HUES6 (cell line): ENCODE measurements around the gene CRACDL.

ENCODE experiments used
- H3K27ac ChIP-seq: 2 replicates; pipeline ENCODE4 v1.7.0; 2013; ENCODE audit warnings: low read depth, mild to moderate bottlenecking, low read length, inconsistent platforms
- H3K27me3 ChIP-seq: 2 replicates; pipeline ENCODE4 v1.6.1; 2013; ENCODE audit warnings: low read length; ENCODE audit not compliant: control insufficient read depth, insufficient read depth
- H3K36me3 ChIP-seq: 2 replicates; pipeline ENCODE4 v1.6.1; 2013; ENCODE audit warnings: low read length; ENCODE audit not compliant: control insufficient read depth, insufficient read depth
- H3K4me1 ChIP-seq: 2 replicates; pipeline ENCODE4 v1.6.1; 2013; ENCODE audit warnings: low read length; ENCODE audit not compliant: control insufficient read depth, insufficient read depth
- H3K4me3 ChIP-seq: 2 replicates; pipeline ENCODE4 v1.5.1; 2013; ENCODE audit warnings: low read depth, low read length
- H3K9ac ChIP-seq: one replicate; pipeline ENCODE4 v1.6.1; 2013; ENCODE audit warnings: mild to moderate bottlenecking, low read length
- H3K9me3 ChIP-seq: 2 replicates; pipeline ENCODE4 v1.6.1; 2013; ENCODE audit warnings: low read depth, low read length; ENCODE audit not compliant: control insufficient read depth, insufficient read depth

CRACDL gene

GRCh38 chr2:98819231-98819766, 116.7 kb downstream of the CRACDL start:
- Histone ChIP-seq H3K27me3 (peaks cover 41% of the 10 kb centered on the region), H3K27ac (no peak overlapping the region), H3K4me3 (no peak overlapping the region), H3K36me3 (no peaks in the 10 kb centered on the region), H3K9ac (no peak overlapping the region), H3K9me3 (peaks cover 2% of the 10 kb centered on the region; the same call in 1 of the 2 replicates), H3K4me1 (no peaks in the 10 kb centered on the region)

GRCh38 chr2:98818164-98818563, 117.9 kb downstream of the CRACDL start:
- Histone ChIP-seq H3K4me3 (no peak overlapping the region), H3K27me3 (peaks cover 31% of the 10 kb centered on the region), H3K9me3 (peaks cover 2% of the 10 kb centered on the region; the same call in 1 of the 2 replicates), H3K27ac (no peak overlapping the region), H3K9ac (no peak overlapping the region), H3K36me3 (no peaks in the 10 kb centered on the region), H3K4me1 (no peaks in the 10 kb centered on the region)

GRCh38 chr2:98816281-98816680, 119.7 kb downstream of the CRACDL start:
- no peaks in the 10 kb centered on the region for H3K9me3 ChIP-seq
- H3K27ac ChIP-seq: no peak overlapping the region
- H3K27me3 ChIP-seq: peaks cover 12% of the 10 kb centered on the region
- H3K36me3 ChIP-seq: no peaks in the 10 kb centered on the region
- H3K4me1 ChIP-seq: no peaks in the 10 kb centered on the region
- H3K9ac ChIP-seq: no peak overlapping the region
- H3K4me3 ChIP-seq: no peak overlapping the region

DNA sequence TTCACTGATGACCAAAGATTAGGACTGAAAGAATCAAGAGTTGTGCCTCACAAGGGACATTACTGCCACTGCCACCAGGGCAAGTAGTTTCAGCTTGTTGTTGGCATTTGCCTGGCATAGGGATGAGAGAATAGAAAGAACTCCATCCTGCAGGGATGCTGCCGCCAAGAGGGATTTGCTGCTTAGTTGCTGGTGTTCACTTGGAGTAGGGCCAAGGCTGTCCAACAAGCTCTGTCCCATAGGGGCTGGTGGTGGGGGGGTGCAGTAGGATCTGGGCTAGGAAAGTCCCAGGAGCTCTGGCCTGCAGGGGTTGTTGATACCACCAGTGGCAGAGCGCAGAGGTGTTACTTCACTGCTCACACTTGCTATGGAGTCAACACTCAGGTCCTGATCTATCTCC, 120.2 kb downstream of the CRACDL start:
- Histone ChIP-seq H3K9ac (no peak overlapping the region), H3K4me3 (no peak overlapping the region), H3K9me3 (no peaks in the 10 kb centered on the region), H3K27me3 (peaks cover 7% of the 10 kb centered on the region), H3K36me3 (no peaks in the 10 kb centered on the region), H3K4me1 (no peaks in the 10 kb centered on the region), H3K27ac (no peak overlapping the region)

DNA sequence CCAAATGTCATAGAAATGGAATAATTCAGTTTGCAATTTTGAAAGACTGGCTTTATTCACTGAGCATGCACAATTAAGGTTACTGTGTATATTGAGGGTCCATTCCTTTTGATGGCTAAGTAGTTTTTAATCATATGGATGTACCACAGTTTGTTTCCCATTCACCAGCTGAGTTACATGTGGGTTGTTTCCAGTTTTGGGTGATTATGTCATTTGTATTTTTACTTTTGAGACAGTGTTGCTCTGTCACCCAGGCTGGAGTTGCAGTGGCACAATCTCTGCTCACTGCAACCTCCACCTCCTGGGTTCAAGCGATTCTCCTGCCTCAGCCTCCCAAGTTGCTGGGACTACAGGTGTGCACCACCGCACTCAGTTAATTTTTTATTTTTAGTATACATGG, 124.3 kb downstream of the CRACDL start:
- Histone ChIP-seq H3K9me3 (no peaks in the 10 kb centered on the region), H3K9ac (no peak overlapping the region), H3K4me3 (no peak overlapping the region), H3K36me3 (no peaks in the 10 kb centered on the region), H3K27me3 (peaks cover 3% of the 10 kb centered on the region; the same call in 1 of the 2 replicates), H3K27ac (no peak overlapping the region), H3K4me1 (no peaks in the 10 kb centered on the region)

DNA sequence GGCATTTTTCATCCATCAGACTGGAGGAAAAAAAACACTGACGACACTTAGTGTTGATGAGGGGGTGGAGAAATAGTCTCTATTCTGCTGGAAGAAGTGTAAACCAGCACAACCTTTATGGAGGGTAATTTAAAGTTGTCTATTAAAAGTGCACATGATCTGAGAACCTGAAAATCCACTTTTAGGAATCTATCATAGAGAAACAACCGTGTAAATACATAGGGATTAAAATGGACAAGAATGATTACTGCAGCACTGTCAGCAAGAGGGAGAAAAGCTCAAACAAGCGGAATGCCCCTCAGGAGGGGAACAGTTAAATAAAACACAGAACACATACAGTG, 125.5 kb downstream of the CRACDL start:
- Histone ChIP-seq H3K36me3 (no peaks in the 10 kb centered on the region), H3K4me3 (no peak overlapping the region), H3K27me3 (peaks cover 3% of the 10 kb centered on the region; the same call in 1 of the 2 replicates), H3K9ac (no peak overlapping the region), H3K27ac (no peak overlapping the region), H3K4me1 (peaks cover 7% of the 10 kb centered on the region; the same call in 1 of the 2 replicates), H3K9me3 (no peaks in the 10 kb centered on the region)

- Histone ChIP-seq H3K9ac (no peak overlapping the region), H3K27me3 (no peaks in the 10 kb centered on the region; the same call in 1 of the 2 replicates), H3K4me1 (peaks cover 9% of the 10 kb centered on the region; the same call in 1 of the 2 replicates)
Measured at GRCh38 chr2:98809878-98810587, 126.0 kb downstream of the CRACDL start.

DNA sequence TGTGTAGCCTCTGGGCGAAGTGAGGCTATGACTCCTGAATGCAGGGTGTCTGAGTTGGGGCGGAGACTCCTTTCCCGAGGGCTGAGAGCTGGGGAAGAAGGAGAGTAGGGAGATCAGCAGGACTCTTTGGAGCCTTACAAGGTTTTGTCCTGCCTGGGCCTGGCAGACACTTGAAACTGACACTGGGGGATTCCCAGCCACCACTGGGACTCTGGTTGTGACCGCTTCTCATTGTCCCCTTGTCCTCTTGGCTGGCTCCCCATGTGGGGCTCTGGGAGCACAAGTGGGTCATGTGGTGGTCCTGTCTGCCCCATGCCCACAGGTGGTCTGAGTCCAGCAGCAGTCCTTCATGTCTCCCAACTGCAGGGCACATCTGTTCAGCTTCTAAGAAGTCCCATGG, 126.9 kb downstream of the CRACDL start:
- Histone ChIP-seq H3K9ac (no peak overlapping the region), H3K9me3 (no peaks in the 10 kb centered on the region), H3K27me3 (no peaks in the 10 kb centered on the region; the same call in 1 of the 2 replicates), H3K4me3 (no peak overlapping the region), H3K27ac (no peak overlapping the region), H3K4me1 (peaks cover 9% of the 10 kb centered on the region; the same call in 1 of the 2 replicates), H3K36me3 (no peaks in the 10 kb centered on the region)

More at GRCh38 chr2:98809878-98810587, 126.0 kb downstream of the CRACDL start:
- Histone ChIP-seq H3K9me3 (no peaks in the 10 kb centered on the region), H3K4me3 (no peak overlapping the region), H3K36me3 (no peaks in the 10 kb centered on the region), H3K27ac (no peak overlapping the region)

DNA sequence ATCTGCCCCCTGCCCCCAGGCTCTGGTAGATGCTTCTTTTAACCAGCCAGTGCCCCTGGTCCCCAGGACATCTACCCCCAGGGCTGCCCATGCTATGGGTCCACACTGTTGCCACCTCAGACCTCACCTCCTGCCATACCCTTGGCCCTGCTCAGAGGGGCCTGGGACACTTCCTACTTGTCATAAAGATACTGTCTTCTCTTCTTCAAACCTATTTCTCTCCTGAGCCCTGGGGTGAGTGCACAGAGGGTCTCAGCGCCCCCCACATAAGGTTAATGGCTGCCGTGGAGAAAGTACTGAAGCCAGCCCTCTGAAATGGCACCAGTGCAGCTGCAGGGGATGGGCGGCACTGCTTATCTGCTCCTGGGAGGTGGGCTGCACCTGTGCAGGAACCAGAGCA, 127.5 kb downstream of the CRACDL start:
- no peaks in the 10 kb centered on the region for H3K9me3 ChIP-seq
- no peaks in the 10 kb centered on the region for H3K36me3 ChIP-seq
- H3K4me1 ChIP-seq: peaks cover 9% of the 10 kb centered on the region; the same call in 1 of the 2 replicates
- H3K27me3 ChIP-seq: no peaks in the 10 kb centered on the region; the same call in 1 of the 2 replicates
- no peak overlapping the region for H3K9ac ChIP-seq
- no peak overlapping the region for H3K27ac ChIP-seq
- no peak overlapping the region for H3K4me3 ChIP-seq

DNA sequence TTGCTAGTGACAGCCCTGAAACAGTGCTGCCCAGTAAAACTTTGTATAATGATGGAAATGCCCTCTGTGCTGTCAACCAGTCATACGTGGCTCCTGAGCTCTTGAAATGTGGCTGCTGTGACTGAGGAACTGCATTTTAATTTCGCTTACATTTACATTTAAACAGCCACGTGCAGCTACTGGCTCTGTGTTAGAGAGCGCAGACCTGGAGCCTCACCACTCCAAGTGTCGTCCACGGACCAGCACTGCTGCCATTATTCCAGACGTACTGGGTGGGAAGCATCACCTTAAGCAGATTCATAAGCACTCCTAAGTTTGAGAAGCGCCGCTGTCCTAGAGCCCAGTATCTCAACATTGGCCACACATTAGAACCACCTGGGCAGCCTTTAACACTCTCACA, 128.1 kb downstream of the CRACDL start:
- no peaks in the 10 kb centered on the region for H3K36me3 ChIP-seq
- H3K9ac ChIP-seq: no peak overlapping the region
- no peak overlapping the region for H3K27ac ChIP-seq
- peaks cover 9% of the 10 kb centered on the region; the same call in 1 of the 2 replicates for H3K4me1 ChIP-seq
- no peak overlapping the region for H3K4me3 ChIP-seq
- no peaks in the 10 kb centered on the region for H3K9me3 ChIP-seq
- no peaks in the 10 kb centered on the region; the same call in 1 of the 2 replicates for H3K27me3 ChIP-seq

DNA sequence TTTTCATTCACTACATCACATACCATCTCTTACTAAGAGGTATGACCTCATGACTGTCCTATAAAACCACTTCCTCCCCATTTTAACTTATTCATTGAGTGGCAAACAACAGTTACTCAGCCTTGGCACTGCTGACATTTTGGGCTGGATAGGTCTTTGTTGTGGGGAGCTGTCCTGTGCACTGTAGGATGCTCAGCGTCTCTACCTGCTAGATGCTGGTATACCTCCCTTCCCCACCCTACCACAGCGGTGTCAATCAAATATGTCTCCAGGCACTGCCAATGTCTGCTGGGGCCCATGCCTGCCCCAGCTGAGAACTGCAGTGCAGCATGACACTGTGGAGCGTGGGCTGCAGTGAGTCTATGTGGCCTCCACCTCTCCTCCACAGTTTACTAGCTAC, 128.8 kb downstream of the CRACDL start:
- peaks cover 9% of the 10 kb centered on the region; the same call in 1 of the 2 replicates for H3K4me1 ChIP-seq
- no peak overlapping the region for H3K4me3 ChIP-seq
- no peak overlapping the region for H3K27ac ChIP-seq

More for the DNA sequence above, 128.8 kb downstream of the CRACDL start:
- Histone ChIP-seq H3K27me3 (no peaks in the 10 kb centered on the region; the same call in 1 of the 2 replicates), H3K9ac (no peak overlapping the region), H3K36me3 (no peaks in the 10 kb centered on the region), H3K9me3 (no peaks in the 10 kb centered on the region)
